ENCODE data around the gene CRLF1.
A peak's percentile ranks its signal among the peaks of the same experiment; 100 is the strongest.

The CRLF1 gene

GRCh38 chr19:18577365-18577914, 29.2 kb downstream of the CRLF1 start:
- peaks cover 18% of the 10 kb centered on the region for H3K36me3 ChIP-seq (ENCODE audit: control insufficient read depth, insufficient read depth, low read length)
- H3K9ac ChIP-seq (ENCODE audit: low read length): no peak overlapping the region

GRCh38 chr19:18576383-18576782, 30.2 kb downstream of the CRLF1 start:
- Histone ChIP-seq H3K27ac (ENCODE audit: low read depth, low read length) (no peak overlapping the region), H3K4me3 (ENCODE audit: low read length) (no peak overlapping the region), H3K27me3 (ENCODE audit: control insufficient read depth, insufficient read depth, low read length) (no peaks in the 10 kb centered on the region), H3K4me1 (ENCODE audit: control insufficient read depth, insufficient read depth, low read length) (peaks cover 10% of the 10 kb centered on the region), H3K9ac (ENCODE audit: low read length) (no peak overlapping the region), H3K36me3 (ENCODE audit: control insufficient read depth, insufficient read depth, low read length) (peaks cover 18% of the 10 kb centered on the region)

More at GRCh38 chr19:18577365-18577914, 29.2 kb downstream of the CRLF1 start:
- no peak overlapping the region for H3K27ac ChIP-seq (ENCODE audit: low read depth, low read length)
- H3K27me3 ChIP-seq (ENCODE audit: control insufficient read depth, insufficient read depth, low read length): no peaks in the 10 kb centered on the region
- peaks cover 8% of the 10 kb centered on the region for H3K4me1 ChIP-seq (ENCODE audit: control insufficient read depth, insufficient read depth, low read length)
- no peak overlapping the region for H3K4me3 ChIP-seq (ENCODE audit: low read length)

- Histone ChIP-seq H3K27ac (ENCODE audit: low read depth, low read length) (no peak overlapping the region), H3K4me1 (ENCODE audit: control insufficient read depth, insufficient read depth, low read length) (peaks cover 10% of the 10 kb centered on the region), H3K27me3 (ENCODE audit: control insufficient read depth, insufficient read depth, low read length) (no peaks in the 10 kb centered on the region), H3K4me3 (ENCODE audit: low read length) (no peak overlapping the region), H3K36me3 (ENCODE audit: control insufficient read depth, insufficient read depth, low read length) (peaks cover 18% of the 10 kb centered on the region), H3K9ac (ENCODE audit: low read length) (no peak overlapping the region)
Measured at GRCh38 chr19:18574691-18575291, 31.8 kb downstream of the CRLF1 start.

GRCh38 chr19:18571564-18572344, 34.8 kb downstream of the CRLF1 start, which contains the start of gene UBA52:
TSS of gene UBA52 (plus strand) at chr19:18571857. CDS start at chr19:18573301, 1,444 bp downstream.
- Histone ChIP-seq H3K27me3 (ENCODE audit: control insufficient read depth, insufficient read depth, low read length) (no peaks in the 10 kb centered on the region), H3K4me3 (ENCODE audit: low read length) (peak within 1 kb of the TSS; percentile 81), H3K4me1 (ENCODE audit: control insufficient read depth, insufficient read depth, low read length) (peaks cover 10% of the 10 kb centered on the region), H3K27ac (ENCODE audit: low read depth, low read length) (peak within 1 kb of the TSS; percentile 91), H3K36me3 (ENCODE audit: control insufficient read depth, insufficient read depth, low read length) (peaks cover 31% of the 10 kb centered on the region), H3K9ac (ENCODE audit: low read length) (peak within 1 kb of the TSS; percentile 74)

- Histone ChIP-seq H3K27ac (ENCODE audit: low read depth, low read length) (no peak overlapping the region), H3K4me3 (ENCODE audit: low read length) (no peak overlapping the region), H3K27me3 (ENCODE audit: control insufficient read depth, insufficient read depth, low read length) (no peaks in the 10 kb centered on the region), H3K9ac (ENCODE audit: low read length) (no peak overlapping the region), H3K4me1 (ENCODE audit: control insufficient read depth, insufficient read depth, low read length) (peaks cover 10% of the 10 kb centered on the region), H3K36me3 (ENCODE audit: control insufficient read depth, insufficient read depth, low read length) (peaks cover 24% of the 10 kb centered on the region)
Measured at GRCh38 chr19:18568367-18568766, 38.2 kb downstream of the CRLF1 start.

GRCh38 chr19:18566953-18567352, 39.6 kb downstream of the CRLF1 start:
- Histone ChIP-seq H3K9ac (ENCODE audit: low read length) (no peak overlapping the region), H3K36me3 (ENCODE audit: control insufficient read depth, insufficient read depth, low read length) (peaks cover 24% of the 10 kb centered on the region), H3K4me3 (ENCODE audit: low read length) (no peak overlapping the region), H3K27ac (ENCODE audit: low read depth, low read length) (no peak overlapping the region), H3K27me3 (ENCODE audit: control insufficient read depth, insufficient read depth, low read length) (no peaks in the 10 kb centered on the region), H3K4me1 (ENCODE audit: control insufficient read depth, insufficient read depth, low read length) (no peaks in the 10 kb centered on the region)

GRCh38 chr19:18562086-18562485, 44.5 kb downstream of the CRLF1 start:
- H3K4me1 ChIP-seq (ENCODE audit: control insufficient read depth, insufficient read depth, low read length): peaks cover 4% of the 10 kb centered on the region
- H3K9ac ChIP-seq (ENCODE audit: low read length): no peak overlapping the region
- H3K27ac ChIP-seq (ENCODE audit: low read depth, low read length): no peak overlapping the region
- no peaks in the 10 kb centered on the region for H3K27me3 ChIP-seq (ENCODE audit: control insufficient read depth, insufficient read depth, low read length)
- H3K36me3 ChIP-seq (ENCODE audit: control insufficient read depth, insufficient read depth, low read length): peaks cover 12% of the 10 kb centered on the region
- H3K4me3 ChIP-seq (ENCODE audit: low read length): no peak overlapping the region

GRCh38 chr19:18559685-18560084, 46.9 kb downstream of the CRLF1 start:
- no peak overlapping the region for H3K4me3 ChIP-seq (ENCODE audit: low read length)
- H3K27ac ChIP-seq (ENCODE audit: low read depth, low read length): no peak overlapping the region
- peaks cover 6% of the 10 kb centered on the region for H3K36me3 ChIP-seq (ENCODE audit: control insufficient read depth, insufficient read depth, low read length)
- H3K27me3 ChIP-seq (ENCODE audit: control insufficient read depth, insufficient read depth, low read length): no peaks in the 10 kb centered on the region
- H3K9ac ChIP-seq (ENCODE audit: low read length): no peak overlapping the region
- peaks cover 4% of the 10 kb centered on the region for H3K4me1 ChIP-seq (ENCODE audit: control insufficient read depth, insufficient read depth, low read length)

- Histone ChIP-seq H3K4me3 (ENCODE audit: low read length) (peak overlapping the region; percentile 97), H3K9ac (ENCODE audit: low read length) (no peak overlapping the region), H3K36me3 (ENCODE audit: control insufficient read depth, insufficient read depth, low read length) (no peaks in the 10 kb centered on the region)
Measured at GRCh38 chr19:18558604-18559003, 48.0 kb downstream of the CRLF1 start.

GRCh38 chr19:18558202-18558555, 48.4 kb downstream of the CRLF1 start:
- peak overlapping the region; percentile 97 for H3K4me3 ChIP-seq (ENCODE audit: low read length)
- H3K27ac ChIP-seq (ENCODE audit: low read depth, low read length): peak overlapping the region; percentile 91
- H3K9ac ChIP-seq (ENCODE audit: low read length): peak overlapping the region; percentile 33
- no peaks in the 10 kb centered on the region for H3K36me3 ChIP-seq (ENCODE audit: control insufficient read depth, insufficient read depth, low read length)
- no peaks in the 10 kb centered on the region for H3K27me3 ChIP-seq (ENCODE audit: control insufficient read depth, insufficient read depth, low read length)
- peaks cover 4% of the 10 kb centered on the region for H3K4me1 ChIP-seq (ENCODE audit: control insufficient read depth, insufficient read depth, low read length)

More at GRCh38 chr19:18558604-18559003, 48.0 kb downstream of the CRLF1 start:
- Histone ChIP-seq H3K27me3 (ENCODE audit: control insufficient read depth, insufficient read depth, low read length) (no peaks in the 10 kb centered on the region), H3K27ac (ENCODE audit: low read depth, low read length) (peak overlapping the region; percentile 91), H3K4me1 (ENCODE audit: control insufficient read depth, insufficient read depth, low read length) (peaks cover 4% of the 10 kb centered on the region)

- no peaks in the 10 kb centered on the region for H3K27me3 ChIP-seq (ENCODE audit: control insufficient read depth, insufficient read depth, low read length)
Measured at GRCh38 chr19:18557411-18558201, 49.0 kb downstream of the CRLF1 start, which contains the start of gene KXD1. TSS of gene KXD1 (plus strand) at chr19:18557870. CDS start at chr19:18562057, 4,187 bp downstream.

GRCh38 chr19:18551631-18552030, 55.0 kb downstream of the CRLF1 start:
- H3K27ac ChIP-seq (ENCODE audit: low read depth, low read length): no peak overlapping the region
- no peaks in the 10 kb centered on the region for H3K4me1 ChIP-seq (ENCODE audit: control insufficient read depth, insufficient read depth, low read length)
- no peak overlapping the region for H3K9ac ChIP-seq (ENCODE audit: low read length)
- no peak overlapping the region for H3K4me3 ChIP-seq (ENCODE audit: low read length)
- no peaks in the 10 kb centered on the region for H3K36me3 ChIP-seq (ENCODE audit: control insufficient read depth, insufficient read depth, low read length)
- no peaks in the 10 kb centered on the region for H3K27me3 ChIP-seq (ENCODE audit: control insufficient read depth, insufficient read depth, low read length)

More at GRCh38 chr19:18557411-18558201, 49.0 kb downstream of the CRLF1 start, which contains the start of gene KXD1:
- H3K9ac ChIP-seq (ENCODE audit: low read length): peak within 1 kb of the TSS; percentile 33
- no peaks in the 10 kb centered on the region for H3K36me3 ChIP-seq (ENCODE audit: control insufficient read depth, insufficient read depth, low read length)
- H3K4me3 ChIP-seq (ENCODE audit: low read length): peak within 1 kb of the TSS; percentile 97
- peak within 1 kb of the TSS; percentile 91 for H3K27ac ChIP-seq (ENCODE audit: low read depth, low read length)
- peaks cover 4% of the 10 kb centered on the region for H3K4me1 ChIP-seq (ENCODE audit: control insufficient read depth, insufficient read depth, low read length)

All from rectal smooth muscle tissue (tissue), 1 donor.